Natural killer cell treated with Interleukin-12 subunit alpha and Interleukin-12 subunit beta and Interleukin-15 and Interleukin-18, amount 100 ng/mL, for 72 hours (primary cell): ENCODE measurements around the gene MSI1. TPM values are rescaled to one million over a fixed set of nuclear protein-coding genes. Genes with fewer than 3 reads are reported as not detected.

ENCODE experiments used
- ATAC-seq, 2 donors: fragments of 150-1000 bp; cut with Tn5 transposase in 1 of 2; sonication (Bioruptor Pico), chemical (Tn5 transposase) in 1 of 2; 2 replicates each; pipeline ENCODE4 v1.10.0; 2021
- DNase-seq: peaks from one replicate; pipeline ENCODE4 v3.0.0; 2022; ENCODE audit warnings: low spot score
- H3K27ac Mint-ChIP-seq, 2 donors: 1 replicate in 1 of 2; 2 replicates in 1 of 2; pipeline ENCODE4 v1.8.0; 2022; ENCODE audit warnings: mixed read lengths in 2 of 2, mild to moderate bottlenecking in 1 of 2, moderate library complexity in 1 of 2
- H3K27me3 Mint-ChIP-seq, 2 donors: 1 replicate in 1 of 2; 2 replicates in 1 of 2; pipeline ENCODE4 v1.8.0; 2022; ENCODE audit warnings: mixed read lengths in 2 of 2
- H3K36me3 Mint-ChIP-seq: one replicate; pipeline ENCODE4 v1.8.0; 2022; ENCODE audit warnings: mixed read lengths
- H3K4me1 Mint-ChIP-seq, 2 donors: 1 replicate in 1 of 2; 2 replicates in 1 of 2; pipeline ENCODE4 v1.8.0; 2022; ENCODE audit warnings: low read depth in 2 of 2, mixed read lengths in 2 of 2, mild to moderate bottlenecking in 1 of 2
- H3K4me3 Mint-ChIP-seq: one replicate; pipeline ENCODE4 v1.8.0; 2022; ENCODE audit warnings: mixed read lengths
- H3K9me3 Mint-ChIP-seq: 2 replicates; pipeline ENCODE4 v1.8.0; 2022; ENCODE audit warnings: mixed read lengths
- total RNA-seq, 2 donors: library from RNA; stranded (reverse); gene quantifications; one replicate each; pipeline ENCODE4 v1.2.3, GENCODE V29; 2022

The MSI1 gene
- total RNA-seq, 2 donors from 2014 or later = not detected

DNA sequence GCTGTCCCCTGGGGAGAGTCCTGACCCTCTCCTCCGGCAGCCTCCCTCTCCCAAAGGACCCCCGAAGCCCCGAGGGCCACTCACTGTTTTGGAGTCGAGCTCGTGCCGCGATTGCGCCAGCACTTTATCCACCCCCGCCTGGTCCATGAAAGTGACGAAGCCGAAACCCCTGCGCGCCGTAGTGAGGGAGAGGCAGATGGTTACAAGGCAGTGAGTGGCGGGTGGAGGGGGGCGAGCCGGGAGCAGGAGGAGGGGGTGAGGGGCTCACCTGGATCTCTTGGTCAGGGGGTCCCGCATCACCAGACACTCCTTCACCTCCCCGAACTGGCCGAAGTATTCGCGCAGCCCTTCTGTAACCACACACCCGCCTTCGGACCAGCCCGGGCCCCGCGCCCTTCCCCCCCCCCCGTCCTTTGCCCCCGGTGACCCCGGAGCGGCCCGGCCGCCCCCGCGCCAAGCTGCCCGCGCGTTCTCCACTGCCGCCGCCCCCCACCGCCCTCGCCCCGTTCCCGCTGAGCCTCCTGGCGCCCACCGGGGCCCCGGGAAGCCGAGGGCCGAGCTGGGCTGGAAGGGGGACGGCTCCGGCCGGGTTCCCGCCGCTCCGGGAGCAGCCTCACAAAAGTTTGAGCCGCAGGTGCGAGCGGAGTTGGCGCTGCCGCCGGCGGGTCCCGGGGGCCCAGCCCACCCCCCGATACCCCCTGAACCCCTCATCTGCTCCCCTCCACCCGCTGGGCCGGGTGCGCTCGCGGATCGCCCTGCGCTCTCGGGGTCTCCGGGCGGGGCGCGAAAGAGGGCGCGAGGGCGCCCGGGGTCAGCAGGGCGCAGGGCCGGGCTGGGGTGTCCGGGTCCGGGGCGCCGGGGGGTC, 808 bp downstream of the MSI1 start:
- DNase-seq (no peak), ATAC-seq (peak in 1 of 2 donors; percentile 18)
- H3K27ac Mint-ChIP-seq = no peak overlapping the region
- H3K27me3 Mint-ChIP-seq = peaks cover 52 to 63% of the 10 kb centered on the region in 2 donors
- H3K9me3 Mint-ChIP-seq = no peaks in the 10 kb centered on the region
- no peak overlapping the region for H3K4me3 Mint-ChIP-seq
- peaks cover 6 to 13% of the 10 kb centered on the region in 2 donors for H3K4me1 Mint-ChIP-seq
- no peaks in the 10 kb centered on the region for H3K36me3 Mint-ChIP-seq

DNA sequence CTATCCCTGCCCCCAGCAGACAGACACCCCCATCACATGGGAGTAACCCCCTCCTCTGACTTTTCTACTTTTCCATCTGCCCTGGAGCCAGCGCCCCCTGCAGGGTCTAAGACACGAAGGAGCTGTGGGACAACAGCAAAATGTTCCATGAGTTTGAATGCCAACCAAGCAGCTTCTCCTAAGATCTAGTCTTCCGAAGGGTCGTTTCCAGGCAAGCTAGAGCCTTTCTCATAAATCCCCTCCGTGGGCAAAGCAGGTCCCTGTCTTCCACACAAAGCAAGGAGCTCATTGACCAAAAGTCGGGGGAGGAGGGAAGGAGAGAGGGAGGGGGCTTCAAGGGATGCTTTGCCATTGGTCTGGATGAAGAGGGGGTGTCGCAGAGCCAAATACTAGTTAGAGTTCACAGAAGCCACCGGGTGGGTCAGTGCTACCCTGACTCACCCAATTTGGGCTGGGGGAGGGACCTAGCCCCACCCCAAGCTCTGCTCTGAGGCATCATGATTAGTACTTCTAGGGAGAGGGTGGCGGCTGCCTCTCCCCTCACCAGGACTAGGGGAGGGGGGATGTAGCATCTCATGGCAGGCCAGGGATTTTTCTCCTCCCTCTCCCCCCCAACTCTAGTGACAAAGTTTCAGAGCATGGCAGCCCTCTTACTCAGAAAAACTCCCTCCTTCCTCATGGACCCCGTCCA, 1.6 kb downstream of the MSI1 start:
- Mint-ChIP-seq H3K4me3 (no peak overlapping the region), H3K36me3 (no peaks in the 10 kb centered on the region)

DNA sequence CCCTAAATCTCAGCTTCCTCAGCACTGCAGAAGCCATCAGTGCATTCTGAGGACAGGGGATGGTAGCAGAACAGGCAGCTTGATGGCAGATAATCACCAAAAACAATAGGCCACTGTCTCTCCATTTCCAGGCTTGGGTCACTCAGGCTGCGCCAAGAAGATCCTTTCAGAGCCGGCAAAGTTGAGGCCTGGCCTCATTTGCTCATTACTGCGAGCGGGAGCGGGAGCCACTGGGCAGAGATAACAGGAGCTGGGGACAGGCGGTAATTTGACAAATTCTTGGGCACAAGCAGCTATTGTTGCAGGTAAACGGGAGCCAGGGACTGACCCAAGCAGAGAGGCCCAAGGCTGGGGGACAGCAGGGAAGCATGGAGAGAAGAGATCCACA, 2.1 kb downstream of the MSI1 start:
- ATAC-seq (no peak), DNase-seq (no peak)
- Mint-ChIP-seq H3K27me3 (peaks cover 60 to 65% of the 10 kb centered on the region in 2 donors), H3K4me3 (no peak overlapping the region), H3K36me3 (no peaks in the 10 kb centered on the region), H3K9me3 (no peaks in the 10 kb centered on the region), H3K4me1 (peaks cover 6 to 13% of the 10 kb centered on the region in 2 donors), H3K27ac (no peak overlapping the region)

More for the DNA sequence above, 1.6 kb downstream of the MSI1 start:
- no peaks in the 10 kb centered on the region for H3K9me3 Mint-ChIP-seq
- H3K27ac Mint-ChIP-seq = no peak overlapping the region
- ATAC-seq (no peak), DNase-seq (peak; percentile 54)
- peaks cover 59 to 65% of the 10 kb centered on the region in 2 donors for H3K27me3 Mint-ChIP-seq
- H3K4me1 Mint-ChIP-seq = peaks cover 6 to 13% of the 10 kb centered on the region in 2 donors

DNA sequence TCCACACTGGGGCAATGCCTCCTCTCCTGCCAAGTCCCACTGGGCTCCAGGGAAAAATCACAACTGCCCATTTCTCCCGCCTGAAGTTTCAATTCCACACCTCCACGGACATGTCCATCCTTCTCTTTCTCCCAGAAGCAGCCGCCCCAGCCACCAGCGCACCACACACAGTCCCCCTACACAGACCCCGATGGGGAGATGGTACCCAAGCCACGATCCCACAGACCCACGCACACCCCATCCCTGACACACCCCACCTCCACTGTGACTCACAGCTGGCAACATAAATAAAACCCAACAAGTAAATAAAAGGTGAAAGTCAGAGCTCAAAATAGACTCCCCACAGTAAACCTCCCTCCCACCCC, 2.6 kb downstream of the MSI1 start:
- Mint-ChIP-seq H3K36me3 (no peaks in the 10 kb centered on the region), H3K9me3 (no peaks in the 10 kb centered on the region), H3K4me1 (peaks cover 6 to 13% of the 10 kb centered on the region in 2 donors), H3K27ac (no peak overlapping the region), H3K27me3 (peaks cover 55 to 60% of the 10 kb centered on the region in 2 donors), H3K4me3 (no peak overlapping the region)
- ATAC-seq (no peak), DNase-seq (no peak)

DNA sequence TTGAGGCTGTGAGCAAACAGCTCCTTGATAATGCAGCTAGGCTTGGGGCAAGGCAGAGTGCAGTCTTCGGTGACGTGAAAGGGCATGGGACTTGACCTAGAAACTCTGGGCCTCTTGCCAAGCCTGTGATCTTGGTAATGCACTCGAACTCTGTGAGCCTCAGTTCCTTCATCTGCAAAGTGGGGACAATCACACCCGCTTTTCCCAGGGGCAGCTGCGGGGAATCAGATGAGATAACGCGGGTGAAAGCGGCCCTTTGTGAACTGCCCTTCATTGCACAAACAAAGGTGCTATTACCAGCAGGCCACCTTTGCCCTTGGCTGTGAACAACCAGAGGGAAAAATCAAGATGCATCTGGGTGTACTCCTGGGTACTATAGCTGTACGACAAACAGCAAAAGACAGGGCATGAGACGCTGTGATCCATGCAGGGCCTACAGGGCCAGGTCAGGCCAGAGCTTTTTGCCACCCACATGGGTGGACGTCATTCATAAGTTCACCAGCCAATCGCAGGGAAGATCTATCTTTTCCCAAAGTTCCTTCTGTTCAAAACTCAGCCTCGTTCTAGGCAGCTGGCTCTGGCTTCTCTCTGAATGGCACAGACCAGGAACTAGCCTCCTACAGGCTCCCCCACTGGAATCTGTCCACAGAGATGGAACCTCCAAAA, 3.2 kb downstream of the MSI1 start:
- no peak overlapping the region for H3K4me3 Mint-ChIP-seq
- no peaks in the 10 kb centered on the region for H3K36me3 Mint-ChIP-seq
- ATAC-seq (no peak), DNase-seq (peak; percentile 47)
- H3K27me3 Mint-ChIP-seq = peaks cover 50 to 55% of the 10 kb centered on the region in 2 donors
- no peak overlapping the region for H3K27ac Mint-ChIP-seq
- no peaks in the 10 kb centered on the region for H3K9me3 Mint-ChIP-seq
- H3K4me1 Mint-ChIP-seq = peaks cover 6 to 13% of the 10 kb centered on the region in 2 donors

DNA sequence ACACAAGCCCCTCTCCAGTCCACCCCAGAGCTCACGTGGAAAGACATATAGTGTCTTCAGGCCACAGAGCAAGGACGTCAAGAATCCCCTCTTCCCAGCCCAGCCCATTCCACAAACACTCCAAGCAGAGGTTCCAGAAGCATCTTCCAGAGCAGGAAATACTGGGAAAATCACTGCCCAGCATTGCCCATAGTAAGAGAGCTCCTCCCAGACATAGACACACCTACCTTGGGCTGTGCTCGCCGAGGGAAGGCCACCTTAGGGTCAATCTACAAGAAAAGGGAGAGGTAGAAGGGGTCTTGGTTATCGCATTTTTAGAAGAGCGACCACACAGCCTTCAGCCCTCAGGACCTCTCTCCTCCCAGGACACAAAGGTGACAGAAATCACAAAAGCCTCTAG, 4.5 kb downstream of the MSI1 start:
- H3K4me1 Mint-ChIP-seq = peaks cover 0 to 1% of the 10 kb centered on the region in 2 donors
- ATAC-seq (no peak), DNase-seq (no peak)
- H3K27me3 Mint-ChIP-seq = peaks cover 41 to 52% of the 10 kb centered on the region in 2 donors
- H3K4me3 Mint-ChIP-seq = no peak overlapping the region
- no peaks in the 10 kb centered on the region for H3K9me3 Mint-ChIP-seq
- no peaks in the 10 kb centered on the region for H3K36me3 Mint-ChIP-seq
- no peak overlapping the region for H3K27ac Mint-ChIP-seq

DNA sequence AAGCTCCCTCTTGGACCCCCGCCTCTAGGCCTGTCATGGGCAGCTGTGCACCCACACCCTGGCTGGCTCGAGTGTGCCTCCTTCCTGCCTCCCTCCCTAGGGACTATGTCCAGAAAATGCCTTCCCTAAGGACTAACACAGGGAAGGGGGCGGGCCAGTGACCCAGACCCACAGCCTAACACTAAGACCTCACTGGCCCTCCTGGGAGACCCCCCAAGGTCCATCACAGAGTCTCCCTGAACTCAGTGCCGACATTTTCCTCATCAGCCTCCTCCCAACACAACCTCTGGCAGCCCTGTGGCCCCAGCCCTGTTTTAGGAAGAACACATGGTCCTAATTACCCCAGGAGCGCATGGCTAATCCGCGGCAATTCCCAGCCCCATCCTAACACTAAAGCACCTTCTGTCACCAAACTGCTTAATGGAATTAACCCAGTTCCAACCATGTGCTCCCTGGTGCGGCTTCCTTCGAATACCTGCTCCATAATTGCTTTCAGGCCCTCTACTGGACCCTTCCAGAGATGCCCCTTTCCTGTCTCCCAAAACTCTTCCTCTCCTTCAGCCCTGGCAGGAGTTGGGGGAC, 5.6 kb downstream of the MSI1 start:
- Mint-ChIP-seq H3K27me3 (peaks cover 43 to 57% of the 10 kb centered on the region in 2 donors), H3K36me3 (no peaks in the 10 kb centered on the region)
- DNase-seq = no peak

DNA sequence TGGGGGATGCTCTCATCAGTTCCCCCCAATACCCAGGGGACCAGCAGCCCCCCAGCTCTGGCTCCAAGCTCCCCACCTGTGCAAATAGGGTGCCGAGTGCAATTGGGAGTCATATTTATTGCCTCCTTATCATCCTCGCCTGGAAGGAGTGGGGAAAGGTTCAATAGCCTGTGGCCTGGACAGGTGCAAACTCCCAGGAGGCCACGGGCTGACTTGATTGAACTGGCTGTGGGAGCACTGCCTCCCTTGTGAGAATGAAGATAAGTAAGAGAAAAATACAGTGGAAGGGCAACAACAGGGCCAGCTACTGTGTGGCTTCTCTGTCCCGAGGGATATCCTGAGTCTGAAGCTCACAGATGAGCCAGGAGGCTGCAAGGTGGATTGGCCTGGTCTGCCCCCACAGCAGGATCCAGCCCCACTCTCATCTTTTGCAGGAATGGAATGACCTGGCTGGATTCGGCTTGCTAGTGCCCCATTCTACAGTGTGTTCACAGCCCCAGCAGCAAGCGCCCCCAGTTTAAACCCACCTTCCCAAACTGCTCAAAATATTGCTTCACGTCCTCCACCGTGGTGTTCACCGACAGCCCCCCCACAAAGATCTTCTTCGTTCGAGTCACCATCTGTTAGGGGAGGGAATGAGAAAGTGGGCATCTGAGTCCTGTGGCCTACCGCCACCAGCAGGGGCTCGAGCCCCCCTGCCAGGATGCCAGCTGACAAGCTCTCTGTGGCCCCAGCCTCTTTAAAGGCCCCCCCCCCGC, 6.3 kb downstream of the MSI1 start:
- no peaks in the 10 kb centered on the region for H3K4me1 Mint-ChIP-seq
- H3K36me3 Mint-ChIP-seq = no peaks in the 10 kb centered on the region
- no peak for ATAC-seq
- no peak overlapping the region for H3K27ac Mint-ChIP-seq
- no peaks in the 10 kb centered on the region for H3K9me3 Mint-ChIP-seq
- peak; percentile 44 for DNase-seq
- peaks cover 48 to 63% of the 10 kb centered on the region in 2 donors for H3K27me3 Mint-ChIP-seq
- no peak overlapping the region for H3K4me3 Mint-ChIP-seq

More for the DNA sequence above, 5.6 kb downstream of the MSI1 start:
- H3K4me1 Mint-ChIP-seq = no peaks in the 10 kb centered on the region
- H3K9me3 Mint-ChIP-seq = no peaks in the 10 kb centered on the region
- no peak overlapping the region for H3K27ac Mint-ChIP-seq
- ATAC-seq = no peak
- no peak overlapping the region for H3K4me3 Mint-ChIP-seq

DNA sequence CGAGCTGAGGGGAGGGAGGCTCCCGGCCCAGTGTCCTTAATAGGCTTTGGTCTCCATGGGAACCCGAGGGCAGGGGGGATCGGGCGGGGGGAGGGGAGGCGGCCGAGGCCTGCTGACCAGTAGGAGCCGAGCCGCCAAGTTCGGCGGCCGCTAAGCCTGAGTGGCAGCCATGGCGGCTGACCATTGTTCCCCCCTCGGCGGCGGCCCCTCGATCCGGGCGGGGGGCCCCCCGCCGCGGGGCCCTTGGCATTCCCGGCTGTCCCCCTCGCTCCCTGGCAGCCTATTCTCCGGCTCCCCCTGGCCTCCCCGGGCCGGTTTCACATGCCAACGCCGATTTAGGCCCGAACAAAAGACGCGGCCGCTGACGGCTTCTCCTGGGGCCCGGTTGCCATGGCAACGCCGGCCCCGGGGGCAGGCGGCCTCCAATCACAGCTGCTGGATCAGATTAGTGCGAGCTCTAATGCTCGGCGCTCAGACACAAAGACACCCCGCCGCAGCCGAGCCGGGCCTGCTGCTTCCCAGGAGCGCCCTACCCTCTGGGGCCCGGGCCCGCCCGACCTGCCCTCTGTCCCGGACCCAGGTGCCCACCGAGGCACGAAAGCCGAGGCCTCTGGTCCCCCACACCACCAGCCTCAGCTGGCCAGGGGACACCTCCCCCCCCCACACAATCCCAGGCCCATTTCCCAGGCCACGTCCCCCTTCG, 7.3 kb downstream of the MSI1 start:
- Mint-ChIP-seq H3K9me3 (no peaks in the 10 kb centered on the region), H3K4me3 (no peak overlapping the region), H3K36me3 (no peaks in the 10 kb centered on the region), H3K27ac (no peak overlapping the region), H3K27me3 (peaks cover 42 to 55% of the 10 kb centered on the region in 2 donors), H3K4me1 (no peaks in the 10 kb centered on the region)
- DNase-seq = peak; percentile 57
- ATAC-seq = no peak

DNA sequence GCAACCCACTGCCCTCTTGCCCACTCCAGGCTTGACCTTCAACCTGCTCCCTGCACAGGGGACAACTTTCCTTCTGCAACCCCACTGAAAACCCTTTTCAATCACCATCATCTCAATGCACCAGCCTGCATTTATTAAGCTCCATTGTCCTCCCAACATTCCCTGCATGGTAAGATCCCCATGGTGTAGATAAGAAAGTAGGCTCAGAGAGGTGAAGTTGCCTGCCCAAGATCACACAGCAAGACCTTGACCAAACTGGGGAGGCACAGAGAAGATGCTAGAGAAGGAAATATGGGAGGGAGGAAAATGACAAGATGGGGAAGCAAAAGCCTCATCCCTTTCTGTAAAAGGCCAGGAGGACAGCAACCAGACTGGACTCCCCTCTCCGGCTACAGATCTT, 9.8 kb downstream of the MSI1 start:
- DNase-seq (no peak), ATAC-seq (no peak)
- Mint-ChIP-seq H3K36me3 (no peaks in the 10 kb centered on the region), H3K9me3 (no peaks in the 10 kb centered on the region), H3K27ac (no peak overlapping the region), H3K4me3 (no peak overlapping the region), H3K4me1 (peaks cover 0 to 4% of the 10 kb centered on the region in 2 donors), H3K27me3 (peaks cover 36 to 55% of the 10 kb centered on the region in 2 donors)

DNA sequence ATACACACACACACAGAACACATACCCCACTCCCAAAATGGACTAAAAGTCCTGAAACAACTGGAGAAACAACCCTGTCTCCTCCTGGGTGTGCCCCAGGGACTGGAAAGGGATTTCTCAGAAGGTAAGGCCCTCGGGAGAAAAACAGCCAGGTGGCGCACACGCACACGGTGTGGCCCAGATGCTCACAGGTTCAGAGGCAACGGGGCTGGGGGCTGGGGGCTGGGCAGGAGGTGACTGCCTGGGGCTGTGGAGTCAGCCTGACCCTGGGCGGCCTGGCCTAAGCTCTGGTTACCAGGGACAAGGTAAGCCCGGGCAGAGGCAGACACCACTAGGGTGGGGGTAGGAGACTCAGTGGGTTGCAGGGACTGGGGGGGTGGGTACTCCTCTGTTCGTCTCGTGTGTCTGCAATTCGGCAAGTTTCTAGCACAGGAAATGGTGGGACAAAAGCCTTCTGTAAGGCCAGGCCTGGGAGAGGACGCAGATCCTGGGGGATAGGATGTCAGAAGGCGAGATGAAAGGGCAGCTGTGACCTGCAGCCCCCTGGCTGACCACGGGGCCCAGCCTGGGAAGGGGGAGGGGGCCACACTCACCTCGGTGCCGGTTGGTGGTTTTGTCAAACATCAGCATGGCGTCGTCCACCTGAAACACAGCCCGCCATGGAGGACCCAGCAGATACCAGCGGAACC, 10.4 kb downstream of the MSI1 start:
- Mint-ChIP-seq H3K9me3 (no peaks in the 10 kb centered on the region), H3K36me3 (no peaks in the 10 kb centered on the region), H3K4me3 (no peak overlapping the region), H3K27me3 (peaks cover 36 to 50% of the 10 kb centered on the region in 2 donors), H3K27ac (no peak overlapping the region), H3K4me1 (peaks cover 0 to 4% of the 10 kb centered on the region in 2 donors)
- DNase-seq (no peak), ATAC-seq (no peak)

DNA sequence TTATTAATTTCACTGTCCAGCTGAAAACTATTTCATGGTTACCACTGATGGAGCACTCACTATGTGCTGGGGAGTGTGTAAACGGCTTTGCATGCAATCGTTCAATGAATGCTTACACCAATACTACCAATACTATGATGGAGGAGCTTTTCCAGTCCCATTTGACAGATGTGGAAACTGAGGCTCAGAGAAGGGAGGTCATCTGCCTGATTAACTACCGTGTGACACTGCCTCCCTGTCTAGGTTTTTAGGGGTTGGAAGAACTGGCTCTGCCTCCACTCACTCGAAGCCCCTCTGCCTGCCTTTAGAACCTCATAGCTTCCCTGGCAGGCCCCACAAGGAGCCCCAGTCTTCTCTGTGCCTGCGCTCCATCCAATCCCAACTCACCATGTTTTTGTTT, 11.9 kb downstream of the MSI1 start:
- H3K27me3 Mint-ChIP-seq = peaks cover 23 to 35% of the 10 kb centered on the region in 2 donors
- no peak for ATAC-seq
- H3K4me1 Mint-ChIP-seq = peaks cover 0 to 4% of the 10 kb centered on the region in 2 donors
- H3K4me3 Mint-ChIP-seq = no peak overlapping the region
- no peak for DNase-seq
- H3K36me3 Mint-ChIP-seq = no peaks in the 10 kb centered on the region
- no peak overlapping the region for H3K27ac Mint-ChIP-seq
- no peaks in the 10 kb centered on the region for H3K9me3 Mint-ChIP-seq
